GM13976 (cell line): Measurements from ENCODE around the gene DPY19L3.

Source experiments
- DNase-seq: peaks from one replicate; pipeline ENCODE4 v3.0.0; 2012; ENCODE audit warnings: low spot score
- CTCF ChIP-seq: IDR thresholded peaks from 2 replicates; pipeline ENCODE4 v1.5.1; 2012; ENCODE audit warnings: borderline replicate concordance, mild to moderate bottlenecking; ENCODE audit not compliant: insufficient read depth; ENCODE audit errors: extremely low read depth, missing control alignments, control extremely low read depth
- in situ Hi-C: fragments of 300-500 bp; cut with MboI; formaldehyde crosslinking; loops from one replicate; pipeline ENCODE4 v1.12.0; 2022; ENCODE audit warnings: low sequenced_read_pairs, mixed read lengths, inconsistent platforms; ENCODE audit not compliant: unreplicated experiment

Gene DPY19L3

DNA sequence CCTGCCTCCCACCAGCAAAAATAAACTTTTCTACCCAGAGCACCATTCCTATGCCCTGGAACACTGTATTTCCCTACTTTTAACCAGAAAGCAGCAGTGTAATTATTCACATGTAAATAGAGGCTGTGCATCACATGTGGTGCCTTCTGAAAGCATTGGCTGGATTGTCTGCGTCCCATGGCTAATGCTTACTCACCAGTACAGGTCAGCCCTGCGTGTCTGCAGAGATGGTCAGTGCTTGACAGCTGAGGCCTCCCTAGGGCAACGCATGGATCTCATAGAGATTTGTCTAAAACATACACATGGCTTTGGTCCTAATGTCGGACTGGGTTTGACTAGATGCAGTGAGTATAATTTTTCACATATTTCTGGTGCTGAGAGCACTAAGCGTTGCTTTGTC is 64.2 kb downstream of the DPY19L3 start:
- DNase-seq: no peak
- in situ Hi-C loops: no loop called here
- no peak for TF ChIP-seq CTCF

DNA sequence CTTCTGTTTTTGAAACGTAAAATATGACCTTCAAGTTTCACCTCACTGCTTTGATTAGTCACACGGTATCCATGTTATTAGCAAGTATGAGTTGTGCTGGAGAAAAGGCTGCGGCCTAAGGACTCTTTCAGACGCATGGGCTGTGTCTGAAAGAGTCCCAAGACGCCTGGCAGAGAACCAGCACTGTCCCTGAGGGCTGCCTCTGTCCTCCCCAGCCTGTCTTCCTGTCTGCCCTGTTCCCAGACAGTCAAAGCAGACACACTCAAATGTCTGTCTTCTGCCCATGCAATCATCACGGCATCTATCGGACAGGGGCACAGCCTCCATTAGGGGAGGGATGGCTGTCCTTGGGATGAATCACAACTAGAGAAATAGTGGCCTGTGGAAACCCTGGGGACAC is 65.5 kb downstream of the DPY19L3 start:
- DNase-seq: no peak
- TF ChIP-seq CTCF: no peak
- in situ Hi-C loops: no loop called here

DNA sequence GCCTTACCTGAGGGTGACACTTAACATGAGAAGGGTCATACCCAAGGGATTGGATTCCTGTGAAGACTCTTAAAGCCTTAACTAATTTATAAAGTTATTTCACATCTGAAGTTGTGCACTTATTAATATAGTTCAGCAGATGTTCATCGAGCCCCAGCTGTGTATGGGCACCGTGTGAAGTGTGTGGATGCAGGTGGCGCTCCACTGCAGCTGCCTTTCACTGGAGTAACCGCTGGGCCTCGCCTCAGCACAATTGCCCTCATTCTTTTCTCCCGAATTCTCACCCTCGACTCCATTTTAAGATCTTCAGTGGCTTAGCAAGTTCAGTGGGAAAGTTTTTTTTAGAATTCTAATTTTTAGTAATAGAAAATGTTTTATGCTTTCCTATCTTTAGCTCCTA is 66.2 kb downstream of the DPY19L3 start:
- TF ChIP-seq CTCF: no peak
- DNase-seq: no peak
- in situ Hi-C loops: no loop called here

DNA sequence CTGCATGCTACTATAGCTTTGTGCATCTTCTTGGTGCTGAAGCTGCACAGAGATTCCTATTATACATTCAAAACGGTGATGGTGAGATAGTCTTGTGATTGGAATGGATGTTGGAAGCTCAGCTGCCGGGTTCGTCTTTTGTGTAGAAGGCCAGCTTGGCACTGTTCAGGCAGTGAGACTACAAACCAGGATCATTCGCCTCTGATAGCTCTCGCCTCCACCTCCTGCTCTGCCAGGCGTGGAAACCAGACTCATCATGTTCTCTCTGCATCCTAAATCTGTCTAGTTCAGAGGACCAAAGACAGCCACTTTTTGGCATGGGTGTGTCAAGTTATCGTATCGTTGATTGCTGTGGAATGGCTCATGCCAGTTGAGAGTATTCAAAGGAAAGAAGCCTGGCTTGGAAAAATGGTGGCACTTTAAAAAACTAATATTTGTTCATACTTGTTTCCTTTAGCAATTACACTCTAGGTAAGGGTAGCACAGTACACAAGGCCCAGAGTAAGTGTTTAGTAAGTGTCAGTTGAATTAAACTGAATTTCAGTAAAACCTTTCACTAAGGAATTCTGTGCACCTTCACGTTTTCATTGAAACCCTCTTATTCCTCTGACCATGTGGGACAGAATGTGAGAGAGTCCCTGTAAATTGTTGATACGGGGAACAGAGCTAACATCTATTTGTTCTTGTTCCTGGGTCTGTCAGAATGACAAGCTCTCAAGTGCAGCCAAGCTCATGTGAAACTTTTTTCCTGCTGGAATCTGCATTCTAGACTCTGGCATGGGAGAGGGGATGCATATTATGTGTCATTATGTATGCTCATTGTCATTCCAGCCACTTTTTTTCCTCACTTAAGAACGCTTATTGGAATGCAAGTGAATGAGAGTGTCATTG is 69.8 kb downstream of the DPY19L3 start:
- TF ChIP-seq CTCF: no peak
- DNase-seq: no peak
- in situ Hi-C loops: no loop called here

DNA sequence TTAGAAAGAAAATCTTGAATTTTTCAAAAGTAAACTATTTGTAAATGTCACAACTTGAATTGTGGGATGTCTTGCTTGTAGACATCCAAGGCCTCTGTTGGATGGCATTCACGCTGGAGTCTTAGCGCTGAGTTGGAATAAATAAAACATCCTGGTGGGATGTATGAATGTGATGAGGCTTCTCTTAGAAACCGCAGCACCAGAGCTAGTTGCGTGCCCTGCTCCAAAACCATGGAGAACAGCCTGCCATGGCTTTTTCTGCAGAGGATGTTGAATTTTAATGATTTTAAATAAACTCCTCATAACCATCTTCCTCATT is 70.4 kb downstream of the DPY19L3 start:
- in situ Hi-C loops: no loop called here
- TF ChIP-seq CTCF: no peak
- no peak for DNase-seq

DNA sequence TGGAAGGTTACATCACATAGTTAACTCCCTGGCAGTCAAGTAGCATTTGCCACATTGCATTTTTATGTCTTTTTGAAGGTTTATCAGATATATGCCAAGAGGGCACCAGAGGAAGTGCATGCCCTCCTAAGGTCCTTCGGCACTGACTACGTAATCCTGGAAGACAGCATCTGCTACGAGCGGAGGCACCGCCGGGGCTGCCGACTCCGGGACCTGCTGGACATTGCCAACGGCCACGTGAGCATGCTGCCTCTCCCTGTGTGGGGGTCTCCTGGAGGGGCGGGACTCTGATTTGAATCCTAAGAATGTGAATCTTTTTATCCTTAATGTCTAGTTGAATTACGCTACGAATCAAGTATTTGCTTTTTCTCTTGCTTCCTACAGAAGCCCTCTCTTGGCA is 74.8 kb downstream of the DPY19L3 start:
- DNase-seq: no peak
- in situ Hi-C loops: no loop called here
- TF ChIP-seq CTCF: no peak

GRCh38 chr19:32483574-32483973 is 78.0 kb downstream of the DPY19L3 start:
- in situ Hi-C loops: no loop called here
- TF ChIP-seq CTCF: no peak
- DNase-seq: no peak
